Posterior cingulate gyrus (tissue), 11 donors: Measurements from ENCODE around the gene COBL.

ENCODE experiments used
- DNase-seq, 10 donors: peaks; one replicate each; pipeline versions ENCODE4 v3.0.0 to v3.0.0-alpha.2; 2020 to 2021; ENCODE audit warnings: mixed read lengths in 3 of 10
- intact Hi-C: fragments of 100-400 bp; cut with DNase I; formaldehyde crosslinking; loops from one replicate; pipeline ENCODE4 v1.15.1; 2023

COBL gene

GRCh38 chr7:51103718-51104117 is 212.9 kb downstream of the COBL start:
- intact Hi-C loops: no loop called here
- DNase-seq: no peak

- DNase-seq: no peak
- intact Hi-C loops: no loop called here
Observed at GRCh38 chr7:51102828-51103227, 213.8 kb downstream of the COBL start.

GRCh38 chr7:51101111-51101757 is 215.4 kb downstream of the COBL start:
- intact Hi-C loops: no loop called here
- no peak for DNase-seq

- intact Hi-C loops: no loop called here
- no peak for DNase-seq
Observed at GRCh38 chr7:51090411-51090810, 226.2 kb downstream of the COBL start.

GRCh38 chr7:51085034-51085692 is 231.4 kb downstream of the COBL start:
- intact Hi-C loops: loop anchor here (5.0 kb wide), 1 partner anchor 37 kb away; no protein-coding TSS in a partner anchor
- no peak for DNase-seq

GRCh38 chr7:51084121-51084520 is 232.5 kb downstream of the COBL start:
- DNase-seq: no peak
- intact Hi-C loops: no loop called here

- DNase-seq: no peak
- intact Hi-C loops: no loop called here
Observed at GRCh38 chr7:51082940-51083533, 233.6 kb downstream of the COBL start.

GRCh38 chr7:51082096-51082840 is 234.3 kb downstream of the COBL start:
- DNase-seq: no peak
- intact Hi-C loops: no loop called here

- intact Hi-C loops: no loop called here
- no peak for DNase-seq
Observed at GRCh38 chr7:51081270-51081890, 235.2 kb downstream of the COBL start.

GRCh38 chr7:51080622-51081269 is 235.9 kb downstream of the COBL start:
- peak in 4 of 10 donors; percentile 27 to 85 (median 67) for DNase-seq
- intact Hi-C loops: no loop called here

- no peak for DNase-seq
- intact Hi-C loops: no loop called here
Observed at GRCh38 chr7:51080216-51080615, 236.4 kb downstream of the COBL start.

GRCh38 chr7:51079494-51079893 is 237.1 kb downstream of the COBL start:
- no peak for DNase-seq
- intact Hi-C loops: no loop called here

GRCh38 chr7:51078653-51079052 is 238.0 kb downstream of the COBL start:
- intact Hi-C loops: no loop called here

GRCh38 chr7:51077987-51078370 is 238.6 kb downstream of the COBL start:
- intact Hi-C loops: no loop called here
- no peak for DNase-seq

More at GRCh38 chr7:51078653-51079052, 238.0 kb downstream of the COBL start:
- no peak for DNase-seq

GRCh38 chr7:51077316-51077986 is 239.2 kb downstream of the COBL start:
- no peak for DNase-seq
- intact Hi-C loops: no loop called here

GRCh38 chr7:51075681-51076580 is 240.7 kb downstream of the COBL start:
- DNase-seq: no peak
- intact Hi-C loops: no loop called here

- DNase-seq: no peak
- intact Hi-C loops: no loop called here
Observed at GRCh38 chr7:51073171-51073570, 243.4 kb downstream of the COBL start.

- intact Hi-C loops: no loop called here
- no peak for DNase-seq
Observed at GRCh38 chr7:51072281-51072680, 244.3 kb downstream of the COBL start.

- intact Hi-C loops: no loop called here
- DNase-seq: no peak
Observed at GRCh38 chr7:51071427-51071826, 245.2 kb downstream of the COBL start.
